CD14-positive monocyte (primary cell): Measurements from ENCODE around the gene KCNK13. TPM values are rescaled to one million over a fixed set of nuclear protein-coding genes. Genes with fewer than 3 reads are reported as not detected.

Experiments used
- DNase-seq, 3 donors: peaks; one replicate each; pipeline ENCODE4 v3.0.0-alpha.2; 2011 to 2022
- H2AFZ ChIP-seq: 2 replicates; pipeline ENCODE4 v1.6.0; 2012; ENCODE audit warnings: mild to moderate bottlenecking, low read depth, low read length, inconsistent platforms; ENCODE audit not compliant: insufficient read depth, poor library complexity, severe bottlenecking
- H3K27ac ChIP-seq, 2 donors: 1 replicate in 1 of 2; 2 replicates in 1 of 2; pipeline ENCODE4 v1.5.1; 2012 to 2013; ENCODE audit warnings: low read length in 2 of 2, control low read depth in 1 of 2, inconsistent platforms in 1 of 2, low read depth in 1 of 2, mild to moderate bottlenecking in 1 of 2
- H3K27me3 ChIP-seq, 2 donors: one replicate each; pipeline versions ENCODE4 v1.6.0 to v1.6.1; 2011 to 2013; ENCODE audit warnings: low read length in 2 of 2; ENCODE audit not compliant: control insufficient read depth in 2 of 2, insufficient read depth in 2 of 2
- H3K36me3 ChIP-seq, 2 donors: replicated peaks in 1 of 2; 1 replicate in 1 of 2; 2 replicates in 1 of 2; pipeline versions ENCODE4 v1.5.1 to v1.6.1; 2012 to 2013; ENCODE audit warnings: low read length in 2 of 2, control low read depth in 1 of 2, inconsistent platforms in 1 of 2, mild to moderate bottlenecking in 1 of 2; ENCODE audit not compliant: insufficient read depth in 2 of 2, control insufficient read depth in 1 of 2
- H3K4me1 ChIP-seq, 2 donors: 1 replicate in 1 of 2; 2 replicates in 1 of 2; pipeline versions ENCODE4 v1.5.1 to v1.6.1; 2012 to 2013; ENCODE audit warnings: low read length in 2 of 2, control low read depth in 1 of 2, inconsistent platforms in 1 of 2, mild to moderate bottlenecking in 1 of 2, moderate library complexity in 1 of 2; ENCODE audit not compliant: insufficient read depth in 2 of 2, control insufficient read depth in 1 of 2
- H3K4me2 ChIP-seq: replicated peaks from 2 replicates; pipeline ENCODE3; 2012; ENCODE audit warnings: low read length, moderate library complexity, mild to moderate bottlenecking; ENCODE audit not compliant: poor library complexity, severe bottlenecking; ENCODE audit errors: extremely low read depth
- H3K4me3 ChIP-seq, 3 experiments: fragments of 200-600 bp in 1 of 3; sonication (generic) in 1 of 3; replicated peaks in 1 of 3; 1 replicate in 2 of 3; 2 replicates in 1 of 3; pipeline ENCODE4 v1.5.1; 2011 to 2013; ENCODE audit warnings: low read length in 3 of 3, mild to moderate bottlenecking in 3 of 3, control low read depth in 2 of 3, low read depth in 2 of 3, inconsistent platforms in 1 of 3, moderate library complexity in 1 of 3
- H3K79me2 ChIP-seq: 2 replicates; pipeline ENCODE4 v1.6.0; 2012; ENCODE audit warnings: mild to moderate bottlenecking, control low read depth, inconsistent platforms, low read length, moderate library complexity; ENCODE audit not compliant: insufficient read depth
- H3K9ac ChIP-seq: 2 replicates; pipeline ENCODE4 v1.6.0; 2017; ENCODE audit warnings: low read length, mild to moderate bottlenecking; ENCODE audit not compliant: insufficient read depth, poor library complexity, severe bottlenecking
- H3K9me3 ChIP-seq, 2 donors: replicated peaks in 1 of 2; 1 replicate in 1 of 2; 2 replicates in 1 of 2; pipeline versions ENCODE4 v1.5.1 to v1.6.1; 2012 to 2013; ENCODE audit warnings: low read length in 2 of 2, control low read depth in 1 of 2; ENCODE audit not compliant: control insufficient read depth in 1 of 2, insufficient read depth in 1 of 2
- H4K20me1 ChIP-seq: 2 replicates; pipeline ENCODE4 v1.6.0; 2012; ENCODE audit warnings: mild to moderate bottlenecking, low read length, control low read depth, moderate library complexity; ENCODE audit not compliant: insufficient read depth
- H3K27ac Mint-ChIP-seq, 7 donors: one replicate each; pipeline ENCODE4 v1.8.0; 2020; ENCODE audit warnings: mild to moderate bottlenecking in 7 of 7, mixed read lengths in 7 of 7, moderate library complexity in 6 of 7, inconsistent platforms in 2 of 7
- H3K27me3 Mint-ChIP-seq, 3 donors: one replicate each; pipeline ENCODE4 v1.8.0; 2021 to 2022; ENCODE audit warnings: low read depth in 3 of 3, mild to moderate bottlenecking in 3 of 3, mixed read lengths in 3 of 3, moderate library complexity in 3 of 3, inconsistent platforms in 1 of 3
- H3K36me3 Mint-ChIP-seq, 2 donors: one replicate each; pipeline ENCODE4 v1.8.0; 2020; ENCODE audit warnings: mixed read lengths in 2 of 2, inconsistent platforms in 1 of 2, mild to moderate bottlenecking in 1 of 2
- H3K4me1 Mint-ChIP-seq: one replicate; pipeline ENCODE4 v1.8.0; 2020; ENCODE audit warnings: mild to moderate bottlenecking, mixed read lengths
- H3K4me3 Mint-ChIP-seq, 2 donors: one replicate each; pipeline ENCODE4 v1.8.0; 2020; ENCODE audit warnings: mild to moderate bottlenecking in 2 of 2, mixed read lengths in 2 of 2, moderate library complexity in 1 of 2
- H3K9me3 Mint-ChIP-seq, 7 donors: one replicate each; pipeline ENCODE4 v1.8.0; 2020 to 2022; ENCODE audit warnings: mixed read lengths in 7 of 7, mild to moderate bottlenecking in 6 of 7, moderate library complexity in 6 of 7, inconsistent platforms in 2 of 7
- WGBS: methylation state at CpG from one replicate; pipeline ENCODE4 v1.1.5; 2013; ENCODE audit warnings: missing lambda C conversion rate; ENCODE audit not compliant: insufficient coverage; 5-methylcytosine and 5-hydroxymethylcytosine counted together
- intact Hi-C, 2 donors: fragments of 100-400 bp; cut with micrococcal nuclease; formaldehyde crosslinking; loops; one replicate each; pipeline versions ENCODE4 v1.15.0 to v1.15.1; 2023
- polyA plus RNA-seq, 3 donors: library from polyadenylated mRNA; depleted of rRNA in 1 of 3; unstranded in 2 of 3; stranded (reverse) in 1 of 3; fragments of 300-500 nt in 2 of 3; fragments of >200 nt in 1 of 3; fragmentation: Illumina TruSeq in 2 of 3; gene quantifications; 1 replicate in 2 of 3; 2 replicates in 1 of 3; pipeline ENCODE4 v1.2.3, GENCODE V29; 2012 to 2021
- TF ChIP-seq, protein P1 (sequence below): fragments of 200-600 bp; IDR thresholded peaks from one replicate; pipeline ENCODE4 v1.8.0; 2022; ENCODE audit warnings: antibody characterized with exemption, mild to moderate bottlenecking

Gene KCNK13
- polyA plus RNA-seq, 3 donors = 1.6 to 4.2 (median 2.9) TPM

- peaks cover 0 to 2% (median 0%) of the 10 kb centered on the region in 7 donors for H3K9me3 Mint-ChIP-seq
- intact Hi-C loops = no loop called here
- Histone ChIP-seq H3K4me3 (no peak overlapping the region), H3K4me1 (no peaks in the 10 kb centered on the region), H3K79me2 (no peaks in the 10 kb centered on the region), H3K9me3 (no peaks in the 10 kb centered on the region), H3K9ac (no peak overlapping the region), H4K20me1 (no peaks in the 10 kb centered on the region), H3K36me3 (peaks cover 53 to 90% of the 10 kb centered on the region in 2 donors), H3K27me3 (no peaks in the 10 kb centered on the region), H3K27ac (no peak overlapping the region), H2AFZ (no peak overlapping the region), H3K4me2 (no peak overlapping the region)
- 96% methylated on average over 8 of the region's 11 CpGs for WGBS
- no peak overlapping the region for H3K4me3 Mint-ChIP-seq
- H3K27me3 Mint-ChIP-seq = peaks cover 0 to 1% (median 0%) of the 10 kb centered on the region in 3 donors
- H3K27ac Mint-ChIP-seq = peak overlapping the region in 1 of 7 donors; percentile 4
- TF ChIP-seq, protein P1, sequence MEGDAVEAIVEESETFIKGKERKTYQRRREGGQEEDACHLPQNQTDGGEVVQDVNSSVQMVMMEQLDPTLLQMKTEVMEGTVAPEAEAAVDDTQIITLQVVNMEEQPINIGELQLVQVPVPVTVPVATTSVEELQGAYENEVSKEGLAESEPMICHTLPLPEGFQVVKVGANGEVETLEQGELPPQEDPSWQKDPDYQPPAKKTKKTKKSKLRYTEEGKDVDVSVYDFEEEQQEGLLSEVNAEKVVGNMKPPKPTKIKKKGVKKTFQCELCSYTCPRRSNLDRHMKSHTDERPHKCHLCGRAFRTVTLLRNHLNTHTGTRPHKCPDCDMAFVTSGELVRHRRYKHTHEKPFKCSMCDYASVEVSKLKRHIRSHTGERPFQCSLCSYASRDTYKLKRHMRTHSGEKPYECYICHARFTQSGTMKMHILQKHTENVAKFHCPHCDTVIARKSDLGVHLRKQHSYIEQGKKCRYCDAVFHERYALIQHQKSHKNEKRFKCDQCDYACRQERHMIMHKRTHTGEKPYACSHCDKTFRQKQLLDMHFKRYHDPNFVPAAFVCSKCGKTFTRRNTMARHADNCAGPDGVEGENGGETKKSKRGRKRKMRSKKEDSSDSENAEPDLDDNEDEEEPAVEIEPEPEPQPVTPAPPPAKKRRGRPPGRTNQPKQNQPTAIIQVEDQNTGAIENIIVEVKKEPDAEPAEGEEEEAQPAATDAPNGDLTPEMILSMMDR = no peak
- no peaks in the 10 kb centered on the region for H3K4me1 Mint-ChIP-seq
- DNase-seq = no peak
- H3K36me3 Mint-ChIP-seq = peaks cover 64 to 68% of the 10 kb centered on the region in 2 donors
These were observed 41.8 kb upstream of the KCNK13 start for GRCh38 chr14:90019824-90020523.

- Mint-ChIP-seq H3K27ac (peak overlapping the region in 2 of 7 donors; percentile 2 to 4), H3K4me3 (no peak overlapping the region), H3K36me3 (peaks cover 64 to 66% of the 10 kb centered on the region in 2 donors), H3K9me3 (peaks cover 0 to 2% (median 0%) of the 10 kb centered on the region in 7 donors), H3K4me1 (no peaks in the 10 kb centered on the region), H3K27me3 (peaks cover 0 to under 1% (median 0%) of the 10 kb centered on the region in 3 donors)
- 100% methylated on average over 5 of the region's 7 CpGs for WGBS
- Histone ChIP-seq H3K27me3 (no peaks in the 10 kb centered on the region), H3K79me2 (no peaks in the 10 kb centered on the region), H3K9me3 (no peaks in the 10 kb centered on the region), H3K27ac (no peak overlapping the region), H2AFZ (no peak overlapping the region), H4K20me1 (no peaks in the 10 kb centered on the region), H3K4me3 (no peak overlapping the region), H3K36me3 (peaks cover 51 to 79% of the 10 kb centered on the region in 2 donors), H3K4me1 (no peaks in the 10 kb centered on the region), H3K4me2 (no peak overlapping the region), H3K9ac (no peak overlapping the region)
- DNase-seq = no peak
- TF ChIP-seq, protein P1 = no peak
- intact Hi-C loops = no loop called here
These were observed 38.5 kb upstream of the KCNK13 start for GRCh38 chr14:90023176-90023896.
